GM10248 (cell line): ENCODE results near the gene NKD1.

ENCODE experiments used
- CTCF ChIA-PET: fragments of 300-600 bp; sonication (Branson Sonifier 250); formaldehyde crosslinking; extraction: SDS; loops from one replicate; lab custom pipeline; 2021; ENCODE audit warnings: antibody characterized with exemption; lab: Yijun Ruan, JAX
- POLR2A ChIA-PET: fragments of 350-650 bp; sonication (Branson Sonifier 250); formaldehyde crosslinking; extraction: SDS; loops from one replicate; lab custom pipeline; 2020; ENCODE audit warnings: antibody characterized with exemption; lab: Yijun Ruan, JAX
- DNase-seq: peaks from one replicate; pipeline ENCODE4 v3.0.0; 2012; ENCODE audit errors: extremely low spot score
- CTCF ChIP-seq: IDR thresholded peaks from 2 replicates; pipeline ENCODE4 v1.5.1; 2012; ENCODE audit warnings: mild to moderate bottlenecking, low read depth; ENCODE audit errors: extremely low read depth, missing control alignments, control extremely low read depth

NKD1 gene

GRCh38 chr16:50601341-50601740 is 53.1 kb downstream of the NKD1 start:
- ChIA-PET POLR2A (no interaction called here), CTCF (interaction anchor here (0.9 to 1.0 kb wide), 2 partner anchors 10 to 64 kb away, joined by 3 to 4 read pairs; no protein-coding TSS in a partner anchor)
- no peak for TF ChIP-seq CTCF
- DNase-seq = no peak

GRCh38 chr16:50602126-50602525 is 53.9 kb downstream of the NKD1 start:
- POLR2A ChIA-PET = no interaction called here
- no peak for DNase-seq
- CTCF ChIA-PET = no interaction called here
- no peak for TF ChIP-seq CTCF

- POLR2A ChIA-PET = no interaction called here
- CTCF ChIA-PET = interaction anchor here (1.6 kb wide), 1 partner anchor 62 kb away, joined by 5 read pairs; no protein-coding TSS in a partner anchor
- DNase-seq = no peak
- no peak for TF ChIP-seq CTCF
Measured at GRCh38 chr16:50602531-50603205, 54.5 kb downstream of the NKD1 start.

- DNase-seq = no peak
- CTCF ChIA-PET = interaction anchor here (1.6 kb wide), 1 partner anchor 62 kb away, joined by 5 read pairs; no protein-coding TSS in a partner anchor
- POLR2A ChIA-PET = no interaction called here
- TF ChIP-seq CTCF = no peak
Measured at GRCh38 chr16:50603206-50604064, 55.2 kb downstream of the NKD1 start.

- ChIA-PET CTCF (interaction anchor here (1.6 to 1.9 kb wide), 2 partner anchors 61 to 203 kb away, joined by 4 to 5 read pairs; no protein-coding TSS in a partner anchor), POLR2A (no interaction called here)
- no peak for TF ChIP-seq CTCF
- no peak for DNase-seq
Measured at GRCh38 chr16:50604065-50604418, 55.8 kb downstream of the NKD1 start.

GRCh38 chr16:50604610-50605009 is 56.4 kb downstream of the NKD1 start:
- POLR2A ChIA-PET = no interaction called here
- CTCF ChIA-PET = interaction anchor here (1.6 to 1.9 kb wide), 2 partner anchors 61 to 202 kb away, joined by 4 to 5 read pairs; no protein-coding TSS in a partner anchor
- no peak for DNase-seq

More at GRCh38 chr16:50604610-50605009, 56.4 kb downstream of the NKD1 start:
- TF ChIP-seq CTCF = no peak
